Occipital lobe (tissue), 2 donors: Measurements from ENCODE around the gene GLI2. TPM values are rescaled to one million over a fixed set of nuclear protein-coding genes. Genes with fewer than 3 reads are reported as not detected.

ENCODE experiments used
- DNase-seq: peaks from one replicate; lab custom pipeline; 2025; lab: John Stamatoyannopoulos, UW
- total RNA-seq: library from RNA; depleted of rRNA; stranded (reverse); fragments of >200 nt; gene quantifications from one replicate; pipeline ENCODE4 v1.2.3, GENCODE V29; 2014

Gene GLI2
- total RNA-seq, 1 donor from 2014 or later, result 2.8 TPM

DNA sequence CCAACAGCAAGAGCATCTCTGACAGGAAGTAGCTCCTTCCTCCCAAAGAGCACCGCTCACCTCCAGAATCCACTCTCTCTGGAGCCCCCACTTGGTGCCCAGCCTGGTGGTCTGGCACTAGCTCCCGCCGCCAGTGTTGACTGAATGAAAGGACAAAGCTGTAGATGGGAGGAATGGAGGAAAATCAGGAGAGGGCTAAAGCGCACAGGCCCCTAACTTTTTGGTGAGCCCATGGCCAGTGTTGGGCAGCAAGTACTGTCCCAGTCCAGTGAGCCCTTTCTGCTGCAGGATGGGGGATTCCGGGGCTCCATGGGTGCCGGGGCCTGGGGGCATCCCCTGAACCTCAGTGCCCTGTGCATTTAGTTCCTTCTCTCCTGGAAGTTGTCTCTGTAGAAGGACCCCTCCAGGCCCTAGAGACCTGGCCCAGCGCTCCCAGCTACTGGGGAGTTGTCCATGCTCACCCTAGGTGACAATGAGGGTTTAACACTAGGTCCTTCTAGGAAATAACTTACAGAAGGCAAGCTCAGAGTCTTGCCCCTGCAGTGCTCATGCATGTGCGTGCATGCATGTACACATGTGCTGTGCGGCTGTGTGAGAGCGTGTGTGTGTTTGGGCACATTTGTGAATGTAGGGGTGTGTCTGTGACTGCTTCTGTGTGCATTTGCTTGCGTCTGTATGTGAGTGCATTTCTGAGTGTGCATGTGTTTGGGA is 33.6 kb downstream of the GLI2 start:
- no peak for DNase-seq

DNA sequence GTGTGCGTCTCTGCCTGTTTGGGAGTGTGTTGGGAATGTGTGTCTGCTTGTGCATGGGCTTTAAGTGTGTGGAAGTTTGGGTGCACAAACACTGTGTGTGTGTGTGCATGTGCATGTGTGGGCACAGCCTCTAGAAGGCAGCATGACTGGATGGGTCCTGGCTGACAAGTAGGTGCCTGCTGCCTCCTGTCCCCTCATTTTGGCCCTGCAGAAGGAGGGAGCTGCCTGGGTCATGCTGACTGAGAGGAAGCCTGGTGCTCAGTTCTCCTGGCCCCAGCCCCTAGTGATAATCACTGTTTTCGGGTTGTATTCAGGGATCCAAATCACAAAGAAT is 34.1 kb downstream of the GLI2 start:
- DNase-seq, result no peak

DNA sequence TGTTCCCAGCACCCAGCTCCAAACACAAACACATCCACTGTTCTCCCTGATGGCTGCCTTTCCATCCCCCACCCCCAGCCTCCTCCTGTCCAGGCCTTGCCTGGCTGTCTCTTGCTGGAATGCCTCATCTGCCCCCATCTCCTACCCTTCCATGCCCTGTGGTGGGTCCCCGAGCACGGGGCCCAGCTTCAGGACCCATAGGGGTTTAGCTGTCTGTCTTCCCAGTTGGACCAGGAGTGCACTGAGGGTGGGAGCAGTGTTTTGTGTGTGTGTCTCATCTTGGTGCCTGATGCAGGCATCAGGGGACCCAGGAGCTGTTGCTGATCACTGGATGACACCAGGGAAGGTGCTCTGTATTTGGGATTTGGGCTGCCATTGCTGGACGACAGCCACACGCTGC is 34.5 kb downstream of the GLI2 start:
- no peak for DNase-seq

DNA sequence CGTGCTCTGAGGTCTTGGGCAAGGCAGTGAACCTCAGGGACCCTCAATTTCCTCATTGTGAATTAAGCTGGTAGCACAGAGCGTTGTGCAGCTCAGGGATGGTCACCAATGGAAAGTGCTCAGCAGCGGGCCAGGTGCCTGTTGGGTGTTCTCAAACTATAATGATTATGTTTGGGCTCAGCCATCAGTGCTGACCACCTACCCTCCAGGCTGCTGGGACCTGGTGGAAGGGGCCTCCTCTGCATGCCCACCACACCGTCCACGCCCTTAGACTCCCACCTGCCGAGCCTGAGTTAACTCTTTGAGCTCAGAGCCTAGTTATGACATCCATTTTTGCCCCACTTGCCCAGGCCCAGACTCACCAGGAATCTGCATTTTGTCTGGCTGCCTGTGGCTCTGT is 35.0 kb downstream of the GLI2 start:
- no peak for DNase-seq

DNA sequence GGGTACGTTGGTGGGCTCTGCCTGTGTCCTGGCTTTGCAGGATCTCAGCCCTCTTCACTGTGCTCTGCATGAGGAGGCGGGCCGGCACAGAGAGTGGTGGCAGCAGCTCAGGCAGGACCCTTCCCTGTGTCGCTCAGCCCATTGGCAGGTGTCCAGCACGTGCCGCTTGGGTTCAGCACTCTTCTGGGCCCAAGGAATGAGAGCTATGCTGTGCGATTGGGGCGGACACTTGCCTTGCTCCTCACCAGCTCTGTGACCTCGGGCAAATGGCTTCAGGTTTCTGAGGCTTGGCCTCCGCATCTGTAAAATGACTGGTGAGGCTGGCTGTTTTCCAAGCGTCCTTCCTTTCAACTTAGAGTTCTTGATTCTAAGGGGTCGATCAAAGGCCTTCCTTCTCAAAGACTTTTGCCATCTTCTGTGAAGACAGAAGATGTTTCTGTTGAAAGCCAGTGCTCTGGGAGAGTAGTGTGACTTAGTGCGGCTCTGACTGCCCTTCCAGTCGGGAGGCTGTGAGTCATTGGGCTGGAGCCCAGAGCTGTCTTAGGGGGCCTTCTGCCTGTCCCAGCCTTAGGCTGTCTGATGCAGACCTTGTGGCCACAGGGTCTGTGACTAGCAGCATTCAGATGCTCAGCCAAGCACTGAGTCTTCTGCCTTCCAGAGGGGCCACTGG is 35.6 kb downstream of the GLI2 start:
- DNase-seq, result no peak

- DNase-seq, result no peak
Measured at GRCh38 chr2:120771781-120772208, 36.1 kb downstream of the GLI2 start.

- DNase-seq, result no peak
Measured at GRCh38 chr2:120772261-120772660, 36.6 kb downstream of the GLI2 start.

- DNase-seq, result no peak
Measured at GRCh38 chr2:120773186-120773800, 37.6 kb downstream of the GLI2 start.

DNA sequence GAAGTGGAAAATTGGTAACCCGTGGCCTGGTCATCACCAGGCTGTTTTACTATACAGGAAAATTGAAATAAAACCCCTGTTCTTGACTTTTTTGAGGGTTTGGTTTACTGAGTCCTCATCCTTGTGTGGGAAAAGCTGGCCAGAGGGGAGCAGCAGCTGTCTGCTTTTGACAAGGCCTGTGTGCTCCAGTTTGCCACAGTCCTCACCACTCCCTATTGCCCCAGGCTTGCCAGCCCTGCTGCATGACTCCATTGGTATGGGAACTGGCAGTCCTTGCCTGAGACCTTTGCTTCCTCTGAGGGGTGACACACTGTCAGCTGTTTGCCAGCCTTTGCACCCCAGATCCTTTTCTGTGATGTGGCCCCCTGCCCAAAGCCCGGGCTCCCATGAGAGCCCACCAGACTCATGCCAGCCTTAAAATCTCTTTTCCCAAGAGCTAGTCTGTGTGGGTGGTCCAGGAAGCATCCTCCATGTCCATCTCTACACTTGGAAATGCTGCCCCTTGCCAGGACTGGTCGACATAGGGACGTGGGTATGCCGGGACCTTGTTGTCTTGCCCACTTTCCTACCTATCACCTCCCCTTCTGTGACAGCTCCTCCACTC is 39.0 kb downstream of the GLI2 start:
- no peak for DNase-seq

DNA sequence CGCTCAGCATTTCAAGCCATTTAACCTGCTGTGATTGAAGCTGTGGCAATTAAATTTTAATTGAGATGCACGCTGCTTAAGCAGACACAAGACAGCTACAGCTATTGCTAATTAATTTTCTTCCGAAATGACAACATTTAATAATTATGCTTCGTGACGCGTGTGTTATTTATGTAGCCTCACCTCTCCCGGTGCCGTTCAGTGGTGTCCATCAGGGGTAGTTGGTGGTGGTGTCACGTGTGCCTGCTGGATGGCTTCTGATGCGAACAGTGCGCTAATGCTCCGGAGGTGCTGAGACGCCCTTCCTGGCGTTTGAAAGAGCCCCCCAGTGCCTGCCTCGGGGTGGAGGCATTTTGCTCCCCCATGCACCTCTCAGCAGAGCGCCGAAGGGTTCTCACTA is 39.5 kb downstream of the GLI2 start:
- no peak for DNase-seq

DNA sequence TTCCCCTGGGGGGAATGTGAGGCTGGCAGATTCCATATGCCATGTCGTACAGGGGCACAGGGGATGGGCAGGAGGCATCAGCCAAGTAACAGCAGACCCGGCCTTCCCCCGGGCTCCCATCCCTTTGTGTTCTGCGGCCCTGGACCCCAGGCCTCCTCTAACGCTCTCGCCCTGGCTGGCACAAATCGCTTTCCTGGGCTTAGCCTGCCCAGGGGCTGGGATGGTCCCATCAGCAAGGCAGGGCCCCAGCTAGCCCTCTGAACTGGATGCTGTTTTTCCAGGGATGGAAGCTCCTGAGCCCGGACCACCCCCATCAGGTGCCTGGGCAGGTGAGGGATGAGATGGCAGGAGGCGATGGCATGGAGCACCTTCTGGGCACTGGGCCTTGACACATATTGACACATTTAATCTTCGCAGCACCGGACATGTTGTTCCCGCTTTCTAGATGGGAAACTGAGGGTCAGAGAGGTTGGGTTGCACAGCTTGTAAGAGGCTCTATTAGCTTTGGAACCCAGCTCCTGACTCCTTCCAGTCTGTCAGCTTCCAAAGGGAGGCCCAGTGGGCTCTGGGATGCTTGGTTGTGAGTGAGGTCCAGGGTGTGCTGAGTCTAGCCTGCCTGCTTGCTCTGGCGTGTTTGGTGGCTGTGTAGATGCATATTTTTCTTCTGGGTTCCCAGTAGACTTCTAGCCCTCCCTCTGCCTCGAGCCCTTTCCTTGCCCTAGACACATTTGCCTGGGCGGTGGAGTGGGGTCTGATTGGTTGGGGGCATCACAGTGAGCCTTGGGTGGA is 40.3 kb downstream of the GLI2 start:
- no peak for DNase-seq

DNA sequence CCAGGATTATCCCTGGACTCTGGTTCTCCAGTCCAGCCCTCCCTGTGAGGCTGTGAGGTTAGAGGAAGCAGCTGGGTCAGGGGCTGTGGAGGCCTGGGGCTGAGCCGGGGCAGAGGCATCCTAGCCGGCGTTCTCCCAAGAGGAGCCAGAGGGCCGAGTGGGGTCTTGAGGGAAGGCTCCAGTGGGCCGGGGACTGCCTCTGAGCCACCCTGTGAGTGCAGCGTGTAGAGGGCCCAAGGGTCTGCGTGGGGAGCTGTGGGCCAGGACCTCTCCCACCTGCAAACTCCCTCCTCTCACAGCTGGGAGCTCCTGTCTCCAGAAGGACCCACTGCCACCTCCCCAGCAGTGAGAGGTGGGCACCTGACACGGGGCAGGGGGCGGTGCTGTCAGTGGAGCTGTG is 41.0 kb downstream of the GLI2 start:
- no peak for DNase-seq

DNA sequence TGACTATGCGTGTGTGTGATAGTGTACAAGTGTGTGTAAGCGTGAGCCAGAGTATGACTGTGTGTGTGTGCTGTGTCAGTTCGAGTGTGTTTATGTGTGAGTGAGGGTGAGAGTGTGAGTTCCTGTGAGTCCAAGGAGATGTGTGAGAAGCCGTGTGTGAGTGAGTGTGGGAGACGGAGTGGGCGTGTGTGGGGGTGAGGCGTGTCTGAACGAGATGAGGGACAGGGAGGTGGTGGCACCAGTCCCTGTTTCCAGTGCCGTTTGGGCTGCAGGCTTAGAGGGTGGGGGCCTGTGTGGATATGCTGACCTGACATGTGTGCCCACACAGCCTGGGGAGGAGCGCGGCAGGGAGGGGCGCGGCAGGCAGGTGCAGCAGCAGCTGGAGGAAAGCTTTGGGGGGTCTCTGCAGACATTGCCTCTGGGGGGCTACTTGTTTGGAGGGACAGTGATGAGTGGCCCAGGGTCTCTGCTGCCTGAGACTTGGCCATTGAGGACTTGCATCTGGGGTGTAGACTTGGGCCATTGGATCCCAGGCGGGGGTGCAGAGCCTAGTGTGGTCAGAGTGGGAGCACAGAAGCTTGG is 41.6 kb downstream of the GLI2 start:
- DNase-seq, result no peak

- no peak for DNase-seq
Measured at GRCh38 chr2:120777787-120778186, 42.1 kb downstream of the GLI2 start.

DNA sequence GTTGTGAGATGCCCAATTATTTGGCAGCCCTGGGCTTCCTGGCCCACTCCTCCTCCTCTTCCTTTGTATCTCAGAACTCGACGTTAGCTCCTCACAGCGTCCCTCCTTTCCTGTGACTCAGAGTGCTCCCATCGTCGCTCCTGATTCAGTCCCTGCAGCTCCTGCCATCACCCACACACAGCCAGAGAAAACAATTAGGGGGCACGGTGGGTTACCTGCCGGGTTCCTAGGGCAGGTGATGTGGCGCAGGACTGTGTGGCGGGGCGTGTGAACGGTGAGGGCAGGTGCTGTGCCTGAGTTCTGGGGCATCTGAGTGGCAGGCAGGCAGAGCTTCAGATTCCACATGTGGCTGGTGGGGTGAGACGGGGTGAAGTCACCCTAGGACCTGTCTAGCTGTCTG is 42.6 kb downstream of the GLI2 start:
- no peak for DNase-seq

- peak; percentile 24 for DNase-seq
Measured at GRCh38 chr2:120779781-120780283, 44.2 kb downstream of the GLI2 start.

DNA sequence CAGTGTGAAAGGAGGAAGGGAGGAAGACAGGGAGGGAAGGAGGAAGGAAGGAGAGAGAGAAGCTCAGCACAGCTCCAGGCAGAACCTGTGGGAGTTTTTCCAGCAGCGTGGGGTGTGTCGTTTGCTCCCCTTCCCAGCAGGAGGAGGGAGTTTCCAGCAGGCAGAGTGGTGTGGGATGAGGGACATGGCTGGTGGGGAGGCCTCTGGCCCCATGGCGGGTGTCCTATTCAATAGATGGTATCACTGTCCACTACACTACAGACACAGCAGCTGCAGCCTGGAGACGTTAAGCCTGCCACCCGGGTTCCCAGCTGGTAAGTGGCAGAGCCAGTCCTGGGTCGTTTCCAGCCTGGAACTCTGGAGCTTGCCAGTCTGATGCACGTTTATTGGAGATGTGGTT is 44.7 kb downstream of the GLI2 start:
- DNase-seq, result peak; percentile 24

DNA sequence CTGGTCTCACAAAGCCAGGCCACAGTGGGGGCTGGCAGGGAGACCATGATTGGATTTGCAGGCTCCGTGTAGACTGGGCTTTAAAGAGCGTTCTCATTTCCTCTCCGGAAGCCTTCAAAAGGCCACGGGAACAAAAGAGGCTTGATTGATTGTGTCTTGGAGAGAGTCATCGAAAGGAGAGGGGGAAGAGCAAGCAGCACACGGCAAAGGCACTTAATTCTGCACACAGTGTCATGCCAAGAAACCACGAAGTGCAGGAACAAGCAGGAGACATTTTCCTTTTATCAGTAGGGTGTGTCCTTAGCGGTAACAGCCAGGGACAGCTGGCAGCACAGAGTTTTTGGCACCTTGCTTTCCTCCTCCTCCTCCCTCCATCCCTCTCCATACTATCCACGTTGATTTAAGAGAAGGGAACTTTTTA is 47.7 kb downstream of the GLI2 start:
- DNase-seq, result no peak

DNA sequence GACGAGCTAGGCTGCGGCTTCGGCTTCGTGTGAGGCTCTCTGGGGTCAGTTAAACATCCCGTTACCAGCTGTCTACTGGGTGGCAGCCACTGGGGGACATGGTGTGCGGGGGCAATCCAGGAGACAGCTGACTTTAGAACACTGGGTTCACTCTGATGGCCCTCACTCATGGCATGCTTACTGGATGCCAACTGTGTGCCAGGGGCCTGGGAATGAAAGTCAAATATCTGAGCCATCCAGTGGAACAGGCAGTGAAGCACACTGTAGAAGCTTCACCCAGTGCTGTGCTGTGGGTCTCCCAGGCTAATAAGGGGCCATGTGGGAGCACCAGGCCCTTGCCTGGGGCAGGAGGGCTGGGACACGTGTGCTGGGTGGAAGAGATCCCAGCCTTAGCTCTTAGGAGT is 48.3 kb downstream of the GLI2 start:
- no peak for DNase-seq
